Keratinocyte (primary cell): Measurements from ENCODE around the gene NHLH1. TPM values are rescaled to one million over a fixed set of nuclear protein-coding genes. Genes with fewer than 3 reads are reported as not detected.

ENCODE experiments used
- DNase-seq: peaks from one replicate; pipeline ENCODE4 v3.0.0-alpha.2; 2011; ENCODE audit warnings: low read depth, missing footprints, low spot score
- FAIRE-seq: peaks from 2 replicates; lab custom pipeline; 2011; peaks lifted over from hg19 to GRCh38; lab: Jason Lieb, UNC
- H2AFZ ChIP-seq: 2 replicates; pipeline ENCODE4 v1.6.0; 2012; ENCODE audit warnings: low read length, control low read depth, inconsistent platforms; ENCODE audit not compliant: control insufficient read depth
- H3K27ac ChIP-seq: 2 replicates; pipeline ENCODE4 v1.5.1; 2011; ENCODE audit warnings: low read length; ENCODE audit not compliant: control insufficient read depth, insufficient read depth
- H3K27me3 ChIP-seq: 3 replicates; pipeline ENCODE4 v1.6.0; 2011; ENCODE audit warnings: low read length; ENCODE audit not compliant: control insufficient read depth, insufficient read depth; ENCODE audit errors: extremely low read depth
- H3K36me3 ChIP-seq, 2 experiments: 2 replicates in 1 of 2; 3 replicates in 1 of 2; pipeline ENCODE4 v1.5.1; 2011; ENCODE audit warnings: low read length in 2 of 2, mild to moderate bottlenecking in 1 of 2; ENCODE audit not compliant: control insufficient read depth in 2 of 2, insufficient read depth in 2 of 2; ENCODE audit errors: extremely low read depth in 1 of 2
- H3K4me1 ChIP-seq: 3 replicates; pipeline ENCODE4 v1.5.1; 2011; ENCODE audit warnings: low read length; ENCODE audit not compliant: control insufficient read depth, insufficient read depth; ENCODE audit errors: extremely low read depth
- H3K4me2 ChIP-seq: 3 replicates; pipeline ENCODE4 v1.6.0; 2011; ENCODE audit warnings: low read depth, low read length; ENCODE audit not compliant: control insufficient read depth, insufficient read depth; ENCODE audit errors: extremely low read depth
- H3K4me3 ChIP-seq, 3 experiments: fragments of 200-600 bp in 1 of 3; sonication (generic) in 1 of 3; 2 replicates in 2 of 3; 3 replicates in 1 of 3; pipeline ENCODE4 v1.5.1; 2011 to 2016; ENCODE audit warnings: low read length in 3 of 3, mild to moderate bottlenecking in 3 of 3, control low read depth in 2 of 3, inconsistent platforms in 1 of 3, low read depth in 1 of 3, mixed read lengths in 1 of 3, mixed run types in 1 of 3, moderate library complexity in 1 of 3; ENCODE audit not compliant: control insufficient read depth in 2 of 3, insufficient read depth in 2 of 3; ENCODE audit errors: extremely low read depth in 1 of 3
- H3K79me2 ChIP-seq: 2 replicates; pipeline ENCODE4 v1.6.0; 2012; ENCODE audit warnings: low read length; ENCODE audit not compliant: control insufficient read depth, insufficient read depth
- H3K9ac ChIP-seq: 3 replicates; pipeline ENCODE4 v1.6.0; 2011; ENCODE audit warnings: low read length; ENCODE audit not compliant: control insufficient read depth, insufficient read depth; ENCODE audit errors: extremely low read depth
- H3K9me1 ChIP-seq: 3 replicates; pipeline ENCODE4 v1.6.0; 2011; ENCODE audit warnings: low read length; ENCODE audit not compliant: control insufficient read depth, insufficient read depth; ENCODE audit errors: extremely low read depth
- H3K9me3 ChIP-seq: 2 replicates; pipeline ENCODE4 v1.5.1; 2012; ENCODE audit warnings: low read depth, low read length; ENCODE audit not compliant: control insufficient read depth
- H4K20me1 ChIP-seq: 3 replicates; pipeline ENCODE4 v1.6.0; 2011; ENCODE audit warnings: low read length; ENCODE audit not compliant: control insufficient read depth, insufficient read depth; ENCODE audit errors: extremely low read depth
- EZH2 ChIP-seq: IDR thresholded peaks from one replicate; pipeline ENCODE4 v1.6.1; 2012; ENCODE audit warnings: inconsistent platforms, mild to moderate bottlenecking, low read length, moderate library complexity
- dilution Hi-C: fragments of 300-500 bp; cut with MboI; formaldehyde crosslinking; loops from one replicate; pipeline ENCODE4 v1.7.0; 2020; ENCODE audit warnings: low sequenced_read_pairs; ENCODE audit not compliant: extremely low pct_ligation_motif_present
- polyA plus RNA-seq, 5 experiments: library from polyadenylated mRNA; depleted of rRNA in 3 of 5; stranded (reverse) in 3 of 5; stranded (forward) in 1 of 5; unstranded in 1 of 5; fragments of >200 nt; gene quantifications; 1 replicate in 1 of 5; 2 replicates in 3 of 5; 3 replicates in 1 of 5; pipeline versions ENCODE4 v1.2.1 to v1.2.3, GENCODE V29; 2011 to 2012; ENCODE audit warnings: missing spikeins in 2 of 5, low read depth in 1 of 5, low replicate concordance in 1 of 5
- TF ChIP-seq, protein P1 (sequence below), 3 experiments: IDR thresholded peaks in 1 of 3; conservative IDR thresholded peaks in 1 of 3; optimal IDR thresholded peaks in 1 of 3; 2 replicates in 2 of 3; 3 replicates in 1 of 3; pipeline versions ENCODE3 to v1.5.1; 2011; ENCODE audit warnings: low read length in 3 of 3, mild to moderate bottlenecking in 3 of 3, moderate library complexity in 2 of 3, control low read depth in 1 of 3, inconsistent platforms in 1 of 3; ENCODE audit not compliant: insufficient read depth in 2 of 3; ENCODE audit errors: extremely low read depth in 1 of 3

Gene NHLH1
- polyA plus RNA-seq, 1 donor (not counting 4 experiments of a cell fraction or from before 2014, with no cell fraction given): 0.13 TPM

DNA sequence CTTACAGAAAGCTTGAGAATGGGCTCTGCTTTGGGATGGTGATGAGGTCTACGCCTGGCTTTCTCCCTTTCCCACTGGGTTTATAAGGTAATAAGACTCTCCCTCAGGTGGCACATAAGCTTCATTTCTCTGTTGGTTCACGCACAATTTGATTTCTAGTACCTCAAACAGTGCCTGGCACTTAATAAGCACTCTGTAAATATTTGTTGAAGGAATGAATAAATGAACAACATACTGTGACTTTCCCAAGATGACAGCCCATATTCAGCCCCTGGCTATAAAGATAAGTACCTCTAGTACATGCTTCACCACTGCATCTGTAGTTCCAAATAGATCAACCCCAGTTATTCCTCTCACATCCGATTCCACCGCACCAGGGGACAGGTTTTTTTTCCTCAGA is 41.6 kb upstream of the NHLH1 start:
- Histone ChIP-seq H3K79me2 (peaks cover 31% of the 10 kb centered on the region), H3K9me1 (no peaks in the 10 kb centered on the region), H4K20me1 (peaks cover 4% of the 10 kb centered on the region), H3K36me3 (peaks cover 26 to 48% of the 10 kb centered on the region in 2 experiments), H3K4me1 (no peaks in the 10 kb centered on the region), H3K27me3 (no peaks in the 10 kb centered on the region), H3K27ac (no peak overlapping the region), H3K4me3 (no peak overlapping the region), H3K9me3 (no peaks in the 10 kb centered on the region), H2AFZ (no peak overlapping the region), H3K9ac (no peak overlapping the region), H3K4me2 (no peak overlapping the region)
- FAIRE-seq (no peak), DNase-seq (no peak)
- TF ChIP-seq, protein P1, sequence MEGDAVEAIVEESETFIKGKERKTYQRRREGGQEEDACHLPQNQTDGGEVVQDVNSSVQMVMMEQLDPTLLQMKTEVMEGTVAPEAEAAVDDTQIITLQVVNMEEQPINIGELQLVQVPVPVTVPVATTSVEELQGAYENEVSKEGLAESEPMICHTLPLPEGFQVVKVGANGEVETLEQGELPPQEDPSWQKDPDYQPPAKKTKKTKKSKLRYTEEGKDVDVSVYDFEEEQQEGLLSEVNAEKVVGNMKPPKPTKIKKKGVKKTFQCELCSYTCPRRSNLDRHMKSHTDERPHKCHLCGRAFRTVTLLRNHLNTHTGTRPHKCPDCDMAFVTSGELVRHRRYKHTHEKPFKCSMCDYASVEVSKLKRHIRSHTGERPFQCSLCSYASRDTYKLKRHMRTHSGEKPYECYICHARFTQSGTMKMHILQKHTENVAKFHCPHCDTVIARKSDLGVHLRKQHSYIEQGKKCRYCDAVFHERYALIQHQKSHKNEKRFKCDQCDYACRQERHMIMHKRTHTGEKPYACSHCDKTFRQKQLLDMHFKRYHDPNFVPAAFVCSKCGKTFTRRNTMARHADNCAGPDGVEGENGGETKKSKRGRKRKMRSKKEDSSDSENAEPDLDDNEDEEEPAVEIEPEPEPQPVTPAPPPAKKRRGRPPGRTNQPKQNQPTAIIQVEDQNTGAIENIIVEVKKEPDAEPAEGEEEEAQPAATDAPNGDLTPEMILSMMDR (optimal IDR thresholded peaks at IDR 0.05 in 1 of 3, IDR thresholded peaks at IDR 0.05 in 1 of 3, conservative IDR thresholded peaks at IDR 0.05 in 1 of 3; ENCODE audit: extremely low read depth in 1 of 3, insufficient read depth in 2 of 3, low read length in 3 of 3): no peak
- TF ChIP-seq EZH2: no peak
- dilution Hi-C loops: no loop called here

DNA sequence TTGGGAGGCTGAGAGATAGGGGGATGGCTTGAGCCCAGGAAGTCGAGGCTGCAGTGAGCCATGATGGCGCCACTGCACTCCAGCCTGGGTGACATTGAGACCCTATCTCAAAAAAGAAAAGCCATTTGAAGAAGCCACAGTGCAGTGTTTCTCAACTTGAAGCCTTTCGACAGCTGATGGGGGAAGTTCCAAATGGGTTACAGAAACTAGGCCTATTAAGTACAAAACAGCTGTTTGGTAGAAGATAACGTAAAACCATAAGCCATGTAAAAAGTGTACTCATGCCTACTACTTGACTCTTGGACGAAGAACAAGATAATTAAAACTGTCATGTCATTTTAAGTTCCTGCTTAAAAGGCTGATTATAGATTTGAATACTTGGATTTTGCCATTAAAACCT is 40.5 kb upstream of the NHLH1 start:
- FAIRE-seq (no peak), DNase-seq (no peak)
- Histone ChIP-seq H3K27ac (no peak overlapping the region), H3K4me2 (no peak overlapping the region), H3K79me2 (peaks cover 20% of the 10 kb centered on the region), H3K4me3 (no peak overlapping the region), H3K9me3 (no peaks in the 10 kb centered on the region), H3K36me3 (peaks cover 29 to 51% of the 10 kb centered on the region in 2 experiments), H2AFZ (no peak overlapping the region), H3K9ac (no peak overlapping the region), H3K27me3 (no peaks in the 10 kb centered on the region), H3K4me1 (no peaks in the 10 kb centered on the region), H3K9me1 (no peaks in the 10 kb centered on the region), H4K20me1 (peaks cover 4% of the 10 kb centered on the region)
- no peak for TF ChIP-seq EZH2
- TF ChIP-seq, protein P1 (optimal IDR thresholded peaks at IDR 0.05 in 1 of 3, IDR thresholded peaks at IDR 0.05 in 1 of 3, conservative IDR thresholded peaks at IDR 0.05 in 1 of 3; ENCODE audit: extremely low read depth in 1 of 3, insufficient read depth in 2 of 3, low read length in 3 of 3): no peak
- dilution Hi-C loops: no loop called here
